Measurements from ENCODE around the gene RACGAP1.

The RACGAP1 gene

GRCh38 chr12:50062728-50063460 lies 37.6 kb upstream of the RACGAP1 start:
- Histone ChIP-seq H3K4me1 (ENCODE audit: control insufficient read depth, insufficient read depth, low read length) (peaks cover 9% of the 10 kb centered on the region), H3K36me3 (ENCODE audit: control insufficient read depth, insufficient read depth, low read length) (no peaks in the 10 kb centered on the region), H3K9me3 (ENCODE audit: control insufficient read depth, low read length) (no peaks in the 10 kb centered on the region), H3K27me3 (ENCODE audit: control insufficient read depth, insufficient read depth, low read length, poor library complexity, severe bottlenecking) (peaks cover 23% of the 10 kb centered on the region), H3K27ac (ENCODE audit: insufficient read depth, low read depth, low read length, poor library complexity, severe bottlenecking) (no peak overlapping the region), H3K4me3 (ENCODE audit: insufficient read depth, low read depth, low read length) (no peak overlapping the region)
- WGBS, 2 experiments = 90 to 91% methylated on average over 5 of the region's 5 CpGs

- no peak overlapping the region for H3K4me3 ChIP-seq (ENCODE audit: insufficient read depth, low read depth, low read length)
- no peak overlapping the region for H3K27ac ChIP-seq (ENCODE audit: insufficient read depth, low read depth, low read length, poor library complexity, severe bottlenecking)
- peaks cover 9% of the 10 kb centered on the region for H3K4me1 ChIP-seq (ENCODE audit: control insufficient read depth, insufficient read depth, low read length)
- H3K27me3 ChIP-seq (ENCODE audit: control insufficient read depth, insufficient read depth, low read length, poor library complexity, severe bottlenecking) = peaks cover 28% of the 10 kb centered on the region
- WGBS, 2 experiments = 76 to 77% methylated on average over 6 of the region's 6 CpGs
- no peaks in the 10 kb centered on the region for H3K36me3 ChIP-seq (ENCODE audit: control insufficient read depth, insufficient read depth, low read length)
- no peaks in the 10 kb centered on the region for H3K9me3 ChIP-seq (ENCODE audit: control insufficient read depth, low read length)
Measured at GRCh38 chr12:50061946-50062686, 36.8 kb upstream of the RACGAP1 start.

- Histone ChIP-seq H3K27ac (ENCODE audit: insufficient read depth, low read depth, low read length, poor library complexity, severe bottlenecking) (no peak overlapping the region), H3K9me3 (ENCODE audit: control insufficient read depth, low read length) (no peaks in the 10 kb centered on the region), H3K36me3 (ENCODE audit: control insufficient read depth, insufficient read depth, low read length) (no peaks in the 10 kb centered on the region), H3K4me3 (ENCODE audit: insufficient read depth, low read depth, low read length) (no peak overlapping the region), H3K27me3 (ENCODE audit: control insufficient read depth, insufficient read depth, low read length, poor library complexity, severe bottlenecking) (peaks cover 37% of the 10 kb centered on the region), H3K4me1 (ENCODE audit: control insufficient read depth, insufficient read depth, low read length) (peaks cover 18% of the 10 kb centered on the region)
- WGBS, 2 experiments = 80 to 100% methylated on average over 1 of the region's 2 CpGs
Measured at GRCh38 chr12:50061171-50061570, 35.9 kb upstream of the RACGAP1 start.

- H3K4me1 ChIP-seq (ENCODE audit: control insufficient read depth, insufficient read depth, low read length) = peaks cover 13% of the 10 kb centered on the region
- H3K9me3 ChIP-seq (ENCODE audit: control insufficient read depth, low read length) = no peaks in the 10 kb centered on the region
- peaks cover 48% of the 10 kb centered on the region for H3K27me3 ChIP-seq (ENCODE audit: control insufficient read depth, insufficient read depth, low read length, poor library complexity, severe bottlenecking)
- no peak overlapping the region for H3K27ac ChIP-seq (ENCODE audit: insufficient read depth, low read depth, low read length, poor library complexity, severe bottlenecking)
- H3K4me3 ChIP-seq (ENCODE audit: insufficient read depth, low read depth, low read length) = no peak overlapping the region
- no peaks in the 10 kb centered on the region for H3K36me3 ChIP-seq (ENCODE audit: control insufficient read depth, insufficient read depth, low read length)
- 70 to 74% methylated on average over 4 of the region's 4 CpGs for WGBS, 2 experiments
Measured at GRCh38 chr12:50060120-50060468, 34.8 kb upstream of the RACGAP1 start.

- Histone ChIP-seq H3K4me3 (ENCODE audit: insufficient read depth, low read depth, low read length) (no peak overlapping the region), H3K27me3 (ENCODE audit: control insufficient read depth, insufficient read depth, low read length, poor library complexity, severe bottlenecking) (peaks cover 48% of the 10 kb centered on the region), H3K36me3 (ENCODE audit: control insufficient read depth, insufficient read depth, low read length) (no peaks in the 10 kb centered on the region), H3K4me1 (ENCODE audit: control insufficient read depth, insufficient read depth, low read length) (peaks cover 13% of the 10 kb centered on the region), H3K9me3 (ENCODE audit: control insufficient read depth, low read length) (no peaks in the 10 kb centered on the region), H3K27ac (ENCODE audit: insufficient read depth, low read depth, low read length, poor library complexity, severe bottlenecking) (no peak overlapping the region)
- 74 to 80% methylated on average over 12 of the region's 12 CpGs for WGBS, 2 experiments
Measured at GRCh38 chr12:50059440-50060119, 34.3 kb upstream of the RACGAP1 start.

GRCh38 chr12:50058743-50059312 lies 33.5 kb upstream of the RACGAP1 start:
- Histone ChIP-seq H3K27me3 (ENCODE audit: control insufficient read depth, insufficient read depth, low read length, poor library complexity, severe bottlenecking) (peaks cover 53% of the 10 kb centered on the region), H3K4me3 (ENCODE audit: insufficient read depth, low read depth, low read length) (no peak overlapping the region), H3K36me3 (ENCODE audit: control insufficient read depth, insufficient read depth, low read length) (no peaks in the 10 kb centered on the region), H3K4me1 (ENCODE audit: control insufficient read depth, insufficient read depth, low read length) (peaks cover 13% of the 10 kb centered on the region), H3K27ac (ENCODE audit: insufficient read depth, low read depth, low read length, poor library complexity, severe bottlenecking) (no peak overlapping the region), H3K9me3 (ENCODE audit: control insufficient read depth, low read length) (no peaks in the 10 kb centered on the region)
- WGBS, 2 experiments = 87 to 89% methylated on average over 15 of the region's 15 CpGs

GRCh38 chr12:50057896-50058670 lies 32.8 kb upstream of the RACGAP1 start:
- Histone ChIP-seq H3K4me3 (ENCODE audit: insufficient read depth, low read depth, low read length) (peak overlapping the region; percentile 65), H3K27me3 (ENCODE audit: control insufficient read depth, insufficient read depth, low read length, poor library complexity, severe bottlenecking) (peaks cover 60% of the 10 kb centered on the region), H3K27ac (ENCODE audit: insufficient read depth, low read depth, low read length, poor library complexity, severe bottlenecking) (no peak overlapping the region), H3K9me3 (ENCODE audit: control insufficient read depth, low read length) (no peaks in the 10 kb centered on the region), H3K36me3 (ENCODE audit: control insufficient read depth, insufficient read depth, low read length) (no peaks in the 10 kb centered on the region), H3K4me1 (ENCODE audit: control insufficient read depth, insufficient read depth, low read length) (peaks cover 13% of the 10 kb centered on the region)
- WGBS, 2 experiments = 16 to 17% methylated on average over 30 of the region's 30 CpGs

GRCh38 chr12:50057000-50057841 lies 31.9 kb upstream of the RACGAP1 start, which contains the start of gene ASIC1:
ASIC1 (plus strand) TSS chr12:50057596; CDS start chr12:50058767, 1,171 bp downstream.
- peak within 1 kb of the TSS; percentile 65 for H3K4me3 ChIP-seq (ENCODE audit: insufficient read depth, low read depth, low read length)
- no peak within 1 kb of the TSS for H3K27ac ChIP-seq (ENCODE audit: insufficient read depth, low read depth, low read length, poor library complexity, severe bottlenecking)

GRCh38 chr12:50056639-50056976 lies 31.3 kb upstream of the RACGAP1 start:
- 16 to 23% methylated on average over 3 of the region's 3 CpGs for WGBS, 2 experiments
- Histone ChIP-seq H3K27ac (ENCODE audit: insufficient read depth, low read depth, low read length, poor library complexity, severe bottlenecking) (no peak overlapping the region), H3K4me1 (ENCODE audit: control insufficient read depth, insufficient read depth, low read length) (peaks cover 14% of the 10 kb centered on the region), H3K4me3 (ENCODE audit: insufficient read depth, low read depth, low read length) (peak overlapping the region; percentile 65), H3K36me3 (ENCODE audit: control insufficient read depth, insufficient read depth, low read length) (no peaks in the 10 kb centered on the region), H3K9me3 (ENCODE audit: control insufficient read depth, low read length) (no peaks in the 10 kb centered on the region), H3K27me3 (ENCODE audit: control insufficient read depth, insufficient read depth, low read length, poor library complexity, severe bottlenecking) (peaks cover 75% of the 10 kb centered on the region)

More at GRCh38 chr12:50057000-50057841, 31.9 kb upstream of the RACGAP1 start, which contains the start of gene ASIC1:
- Histone ChIP-seq H3K36me3 (ENCODE audit: control insufficient read depth, insufficient read depth, low read length) (no peaks in the 10 kb centered on the region), H3K4me1 (ENCODE audit: control insufficient read depth, insufficient read depth, low read length) (peaks cover 13% of the 10 kb centered on the region), H3K9me3 (ENCODE audit: control insufficient read depth, low read length) (no peaks in the 10 kb centered on the region), H3K27me3 (ENCODE audit: control insufficient read depth, insufficient read depth, low read length, poor library complexity, severe bottlenecking) (peaks cover 68% of the 10 kb centered on the region)
- WGBS, 2 experiments = 1% methylated on average over 88 of the region's 88 CpGs
